HCT116 (cell line): ENCODE data around the gene RAB39A. TPM values are rescaled to one million over a fixed set of nuclear protein-coding genes. Genes with fewer than 3 reads are reported as not detected.
A peak's percentile ranks its signal among the peaks of the same experiment; 100 is the strongest.

Experiments
- ATAC-seq: fragments of 200-7000 bp; cut with Tn5 transposase; 2 replicates; pipeline ENCODE4 v1.9.1; 2020; ENCODE audit warnings: mild to moderate bottlenecking, moderate library complexity
- BruUV-seq: library from RNA; stranded (reverse); fragments of 400-500 nt; replicated peaks from 2 replicates; lab custom pipeline; 2021; lab: Mats Ljungman, UMichigan
- CTCF ChIA-PET: fragments of 300-600 bp; sonication (Branson Sonifier 250); formaldehyde crosslinking; loops from one replicate; lab custom pipeline; 2021; ENCODE audit warnings: antibody characterized with exemption; lab: Charles Lee
- POLR2A ChIA-PET: fragments of 300-600, 350-600 bp; sonication (Branson Sonifier 250); formaldehyde crosslinking; loops from one replicate; lab custom pipeline; 2021; ENCODE audit warnings: antibody characterized with exemption; lab: Charles Lee
- RAD21 ChIA-PET, 2 experiments: fragments of 300-600 bp; sonication (Branson Sonifier 250); formaldehyde crosslinking; loops; one replicate each; lab custom pipeline; 2023; ENCODE audit warnings: low total read pairs in 2 of 2; ENCODE audit not compliant: uncharacterized antibody in 2 of 2, unreplicated experiment in 2 of 2, low non-redundant PET in 1 of 2; lab: Charles Lee
- DNase-seq: peaks from one replicate; pipeline ENCODE4 v3.0.0-alpha.2; 2010; ENCODE audit warnings: low read depth, low spot score
- H2AFZ ChIP-seq: fragments of 200-600 bp; shearing (Covaris generic), sonication (generic); 2 replicates; pipeline ENCODE4 v1.6.1; 2017; ENCODE audit warnings: low read depth, mixed run types, mixed read lengths, antibody characterized with exemption, low read length; ENCODE audit not compliant: poor library complexity, severe bottlenecking
- H3K27ac ChIP-seq: 2 replicates; pipeline ENCODE4 v1.5.1; 2012; ENCODE audit warnings: low read depth, low read length
- H3K27me3 ChIP-seq: fragments of 200-600 bp; sonication (generic); 2 replicates; pipeline ENCODE4 v1.6.1; 2016; ENCODE audit warnings: mixed run types, low read length, mixed read lengths; ENCODE audit not compliant: insufficient read depth
- H3K36me3 ChIP-seq, 2 experiments: fragments of 200-500 bp in 1 of 2; fragments of 200-600 bp in 1 of 2; sonication (Bioruptor generic) in 1 of 2; sonication (generic) in 1 of 2; 2 replicates each; pipeline versions ENCODE4 v1.5.1 to v1.6.1; 2014 to 2016; ENCODE audit warnings: low read length in 2 of 2, inconsistent platforms in 1 of 2, mixed read lengths in 1 of 2, mixed run types in 1 of 2; ENCODE audit not compliant: insufficient read depth in 2 of 2, control insufficient read depth in 1 of 2
- H3K4me1 ChIP-seq, 2 experiments: fragments of 200-600 bp in 1 of 2; sonication (generic) in 1 of 2; 2 replicates each; pipeline versions ENCODE4 v1.5.1 to v1.6.1; 2012 to 2017; ENCODE audit warnings: low read length in 2 of 2, inconsistent platforms in 1 of 2, mild to moderate bottlenecking in 1 of 2, mixed read lengths in 1 of 2, mixed run types in 1 of 2, moderate library complexity in 1 of 2; ENCODE audit not compliant: insufficient read depth in 2 of 2, control insufficient read depth in 1 of 2
- H3K4me2 ChIP-seq: fragments of 200-600 bp; sonication (generic); 2 replicates; pipeline ENCODE4 v1.6.1; 2017; ENCODE audit warnings: mixed run types, low read length, mixed read lengths
- H3K4me3 ChIP-seq, 2 experiments: fragments of 200-600 bp in 1 of 2; sonication (generic) in 1 of 2; replicated peaks in 1 of 2; 2 replicates each; pipeline ENCODE4 v1.5.1; 2011 to 2016; ENCODE audit warnings: low read length in 2 of 2, control low read depth in 1 of 2, low read depth in 1 of 2, mild to moderate bottlenecking in 1 of 2, mixed read lengths in 1 of 2, mixed run types in 1 of 2
- H3K79me2 ChIP-seq: fragments of 200-600 bp; sonication (generic); 2 replicates; pipeline ENCODE4 v1.6.1; 2017; ENCODE audit warnings: mild to moderate bottlenecking, mixed run types, low read length, moderate library complexity, mixed read lengths; ENCODE audit not compliant: insufficient read depth
- H3K9ac ChIP-seq: fragments of 200-600 bp; sonication (generic); 2 replicates; pipeline ENCODE4 v1.6.1; 2016; ENCODE audit warnings: low read length, mixed read lengths
- H3K9me2 ChIP-seq: fragments of 200-600 bp; sonication (generic), shearing (Covaris generic); 2 replicates; pipeline ENCODE4 v1.6.1; 2017; ENCODE audit warnings: mixed run types, mild to moderate bottlenecking, moderate library complexity; ENCODE audit not compliant: insufficient read depth
- H3K9me3 ChIP-seq, 2 experiments: fragments of 200-500 bp in 1 of 2; fragments of 200-600 bp in 1 of 2; sonication (Bioruptor generic) in 1 of 2; sonication (generic) in 1 of 2; 2 replicates each; pipeline ENCODE4 v1.6.1; 2014 to 2017; ENCODE audit warnings: low read length in 2 of 2, mixed read lengths in 2 of 2, inconsistent platforms in 1 of 2, low read depth in 1 of 2, mild to moderate bottlenecking in 1 of 2, mixed run types in 1 of 2, moderate library complexity in 1 of 2; ENCODE audit not compliant: control insufficient read depth in 1 of 2, insufficient read depth in 1 of 2
- H4K20me1 ChIP-seq: fragments of 200-600 bp; sonication (generic), shearing (Covaris generic); 2 replicates; pipeline ENCODE4 v1.6.1; 2017; ENCODE audit warnings: mixed run types, mild to moderate bottlenecking, moderate library complexity; ENCODE audit not compliant: insufficient read depth
- CBX3 ChIP-seq: IDR thresholded peaks from 2 replicates; pipeline ENCODE4 v1.6.1; 2012; ENCODE audit warnings: low read depth
- CEBPB ChIP-seq: IDR thresholded peaks from 2 replicates; pipeline ENCODE4 v1.6.1; 2012; ENCODE audit warnings: low read depth
- EGR1 ChIP-seq: IDR thresholded peaks from 2 replicates; pipeline ENCODE4 v1.6.1; 2012; ENCODE audit warnings: low read depth
- ELF1 ChIP-seq: IDR thresholded peaks from 2 replicates; pipeline ENCODE4 v1.6.1; 2012; ENCODE audit warnings: low read depth, borderline replicate concordance
- EZH2 ChIP-seq: fragments of 200-600 bp; sonication (generic); IDR thresholded peaks from 2 replicates; pipeline ENCODE4 v1.6.1; 2017; ENCODE audit warnings: antibody characterized with exemption, mixed run types
- EZH2phosphoT487 ChIP-seq: fragments of 200-600 bp; IDR thresholded peaks from 2 replicates; pipeline ENCODE4 v1.6.1; 2018; ENCODE audit warnings: antibody characterized with exemption, borderline replicate concordance
- FOSL1 ChIP-seq: IDR thresholded peaks from 2 replicates; pipeline ENCODE4 v1.6.1; 2012; ENCODE audit warnings: low read depth
- JUND ChIP-seq: IDR thresholded peaks from 2 replicates; pipeline ENCODE4 v1.6.1; 2012
- POLR2A ChIP-seq: IDR thresholded peaks from 2 replicates; pipeline ENCODE4 v1.7.0; 2011; ENCODE audit warnings: borderline replicate concordance; ENCODE audit not compliant: insufficient read depth, insufficient read length; ENCODE audit errors: extremely low read depth
- RAD21 ChIP-seq: IDR thresholded peaks from 2 replicates; pipeline ENCODE4 v1.6.1; 2012; ENCODE audit warnings: low read depth, mild to moderate bottlenecking
- SIN3A ChIP-seq: IDR thresholded peaks from 2 replicates; pipeline ENCODE4 v1.6.1; 2012; ENCODE audit warnings: low read depth
- SP1 ChIP-seq: IDR thresholded peaks from 2 replicates; pipeline ENCODE4 v1.6.1; 2012; ENCODE audit warnings: low read depth
- SRF ChIP-seq: IDR thresholded peaks from 2 replicates; pipeline ENCODE4 v1.6.1; 2012; ENCODE audit warnings: low read depth
- TCF7L2 ChIP-seq: IDR thresholded peaks from 2 replicates; pipeline ENCODE4 v1.7.0; 2011; ENCODE audit warnings: borderline replicate concordance, inconsistent platforms; ENCODE audit not compliant: insufficient read depth, insufficient read length; ENCODE audit errors: extremely low read depth
- YY1 ChIP-seq: IDR thresholded peaks from 2 replicates; pipeline ENCODE4 v1.6.1; 2011; ENCODE audit warnings: low read length, low read depth, moderate library complexity, mild to moderate bottlenecking; ENCODE audit not compliant: insufficient replicate concordance; ENCODE audit errors: extremely low read depth
- ZFX ChIP-seq: fragments of 450-650 bp; IDR thresholded peaks from 2 replicates; pipeline ENCODE4 v1.6.1; 2017
- intact Hi-C: fragments of 100-400 bp; cut with micrococcal nuclease; formaldehyde crosslinking; loops from 2 replicates; pipeline ENCODE4 v1.10.0; 2022
- total RNA-seq: library from RNA; stranded (reverse); gene quantifications from one replicate; pipeline ENCODE4 v1.2.1, GENCODE V29; 2021; ENCODE audit not compliant: unreplicated experiment
- TF ChIP-seq, protein P1 (sequence below), 3 experiments: fragments of 200-600 bp in 1 of 3; sonication (generic) in 1 of 3; IDR thresholded peaks in 2 of 3; conservative IDR thresholded peaks in 1 of 3; 2 replicates each; pipeline ENCODE4 v1.5.1; 2012 to 2017; ENCODE audit warnings: low read depth in 2 of 3, low read length in 2 of 3, antibody characterized with exemption in 1 of 3, borderline replicate concordance in 1 of 3, control low read depth in 1 of 3, mild to moderate bottlenecking in 1 of 3, mixed read lengths in 1 of 3, mixed run types in 1 of 3, moderate library complexity in 1 of 3; ENCODE audit not compliant: insufficient read depth in 1 of 3
- TF ChIP-seq, protein P2 (sequence below): IDR thresholded peaks from 2 replicates; pipeline ENCODE4 v1.6.1; 2012
- TF ChIP-seq, protein P3 (sequence below): IDR thresholded peaks from 2 replicates; pipeline ENCODE4 v1.6.1; 2012

The RAB39A gene
- total RNA-seq, 1 experiment from 2014 or later = not detected

DNA sequence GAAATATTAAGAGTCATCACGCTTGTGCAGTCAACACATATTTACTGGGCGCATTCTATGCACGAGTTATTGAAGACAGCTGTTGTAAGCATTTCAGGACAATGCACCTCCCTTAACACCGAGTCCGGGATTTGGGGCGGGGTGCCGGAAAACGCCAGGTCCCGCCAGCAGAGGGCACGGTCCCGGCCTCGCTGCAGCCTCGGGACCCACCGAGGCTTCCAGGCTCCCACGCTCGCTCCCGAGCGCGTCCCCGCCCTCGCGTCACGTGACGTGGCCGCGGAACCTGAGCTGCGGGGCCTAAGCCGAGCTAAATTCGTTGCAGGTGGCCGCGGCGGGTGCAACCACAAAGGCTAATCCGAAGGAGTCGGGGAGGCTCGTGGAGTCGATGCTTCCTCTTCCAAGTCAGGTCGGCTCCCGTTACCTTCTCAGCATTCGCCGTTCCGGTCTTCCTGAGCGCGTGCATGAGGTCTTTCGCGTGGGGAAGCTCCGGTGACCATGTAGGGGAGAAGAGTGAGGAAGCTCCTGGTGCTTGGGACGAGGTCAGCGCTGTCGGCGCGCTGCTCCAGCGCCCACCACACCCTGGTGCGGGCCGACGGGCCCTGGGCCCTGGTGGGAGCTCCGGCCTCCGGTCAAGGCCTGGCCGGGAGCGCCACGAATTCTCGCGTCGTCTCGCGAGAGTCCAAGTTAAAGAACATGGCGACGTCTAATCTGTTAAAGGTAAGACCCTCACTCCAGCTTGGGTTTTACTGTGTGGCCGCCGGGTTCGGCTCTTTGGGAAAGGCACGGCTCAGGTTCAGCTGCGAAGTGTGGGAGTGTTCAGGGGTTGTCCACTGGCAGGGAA lies 80.6 kb downstream of the RAB39A start, which contains the start of gene CUL5 (continued):
- TF ChIP-seq CBX3 = peak; percentile 84; the same call in 1 of the 2 replicates
- TF ChIP-seq, protein P1, sequence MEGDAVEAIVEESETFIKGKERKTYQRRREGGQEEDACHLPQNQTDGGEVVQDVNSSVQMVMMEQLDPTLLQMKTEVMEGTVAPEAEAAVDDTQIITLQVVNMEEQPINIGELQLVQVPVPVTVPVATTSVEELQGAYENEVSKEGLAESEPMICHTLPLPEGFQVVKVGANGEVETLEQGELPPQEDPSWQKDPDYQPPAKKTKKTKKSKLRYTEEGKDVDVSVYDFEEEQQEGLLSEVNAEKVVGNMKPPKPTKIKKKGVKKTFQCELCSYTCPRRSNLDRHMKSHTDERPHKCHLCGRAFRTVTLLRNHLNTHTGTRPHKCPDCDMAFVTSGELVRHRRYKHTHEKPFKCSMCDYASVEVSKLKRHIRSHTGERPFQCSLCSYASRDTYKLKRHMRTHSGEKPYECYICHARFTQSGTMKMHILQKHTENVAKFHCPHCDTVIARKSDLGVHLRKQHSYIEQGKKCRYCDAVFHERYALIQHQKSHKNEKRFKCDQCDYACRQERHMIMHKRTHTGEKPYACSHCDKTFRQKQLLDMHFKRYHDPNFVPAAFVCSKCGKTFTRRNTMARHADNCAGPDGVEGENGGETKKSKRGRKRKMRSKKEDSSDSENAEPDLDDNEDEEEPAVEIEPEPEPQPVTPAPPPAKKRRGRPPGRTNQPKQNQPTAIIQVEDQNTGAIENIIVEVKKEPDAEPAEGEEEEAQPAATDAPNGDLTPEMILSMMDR (IDR thresholded peaks at IDR 0.05 in 2 of 3, conservative IDR thresholded peaks at IDR 0.05 in 1 of 3; ENCODE audit: borderline replicate concordance in 1 of 3, insufficient read depth in 1 of 3, low read depth in 2 of 3, low read length in 2 of 3) = peak; percentile 63 to 88 (median 83)

DNA sequence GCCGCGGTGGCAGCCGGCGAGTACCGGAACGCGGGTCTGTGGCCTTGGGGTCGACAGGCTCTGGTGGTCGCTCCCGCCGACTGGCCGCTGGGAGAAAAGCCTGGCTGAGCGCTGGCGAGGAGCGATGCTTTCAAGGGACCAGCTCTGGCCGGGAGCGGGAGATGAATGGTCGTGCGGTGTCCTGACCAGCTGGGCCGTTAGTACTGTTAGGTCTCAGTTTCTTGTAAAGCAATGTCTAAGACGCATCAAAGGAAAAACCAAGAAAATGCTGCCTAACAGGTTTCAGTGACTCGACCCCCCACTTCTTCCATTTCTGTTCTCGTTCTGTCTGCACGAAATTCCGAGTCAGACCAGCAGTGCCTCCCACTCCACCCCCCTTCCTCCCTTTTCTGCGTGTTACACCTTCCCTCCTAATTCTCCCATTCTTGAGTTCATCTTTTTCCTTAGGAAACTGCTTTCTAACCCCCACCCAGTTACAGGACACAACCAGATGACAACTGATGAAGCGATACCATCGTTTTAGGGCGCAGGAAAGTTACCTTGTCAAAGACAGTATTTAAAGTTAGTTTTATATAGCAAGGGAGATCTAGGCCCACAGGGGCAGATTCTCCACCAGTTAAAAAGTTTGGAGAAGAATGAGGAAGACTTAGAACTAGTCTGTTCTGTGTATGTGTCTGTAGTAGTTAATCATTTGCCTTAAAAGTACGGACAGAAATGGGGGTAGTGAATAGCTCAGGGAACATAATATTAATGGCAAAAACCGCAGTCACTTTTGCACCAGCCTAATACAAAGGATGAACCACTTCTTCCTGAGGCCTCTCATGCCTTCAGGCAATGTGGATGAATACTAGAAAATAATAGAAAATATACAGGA lies 81.5 kb downstream of the RAB39A start:
- BruUV-seq = TSS peak; percentile 52
- H2AFZ ChIP-seq = no peak overlapping the region
- peaks cover 59% of the 10 kb centered on the region for H3K79me2 ChIP-seq

More for the DNA sequence above, 81.5 kb downstream of the RAB39A start:
- Histone ChIP-seq H3K9ac (peak overlapping the region; percentile 97), H3K9me2 (no peaks in the 10 kb centered on the region), H3K9me3 (no peaks in the 10 kb centered on the region), H4K20me1 (no peaks in the 10 kb centered on the region), H3K4me2 (peak overlapping the region; percentile 80), H3K27ac (peak overlapping the region; percentile 92), H3K4me1 (peaks cover 2 to 18% of the 10 kb centered on the region in 2 experiments; a peak in 3 of 4 replicates), H3K4me3 (peak overlapping the region; percentile 93 to 94), H3K27me3 (no peaks in the 10 kb centered on the region), H3K36me3 (no peaks in the 10 kb centered on the region)
- DNase-seq (no peak), ATAC-seq (peak; percentile 12)
- RAD21 ChIA-PET = interaction anchor here in 1 of 2 experiments (0.6 kb wide), 1 partner anchor 465 kb away, joined by 4 read pairs; no protein-coding TSS in a partner anchor
- TF ChIP-seq EZH2 (no peak), POLR2A (no peak), ZFX (no peak), JUND (no peak), TCF7L2 (no peak), EZH2phosphoT487 (no peak), SP1 (no peak), CBX3 (no peak), CEBPB (no peak), FOSL1 (no peak), EGR1 (no peak), ELF1 (no peak), SIN3A (no peak), YY1 (no peak), SRF (no peak), RAD21 (no peak)
- TF ChIP-seq, protein P2, sequence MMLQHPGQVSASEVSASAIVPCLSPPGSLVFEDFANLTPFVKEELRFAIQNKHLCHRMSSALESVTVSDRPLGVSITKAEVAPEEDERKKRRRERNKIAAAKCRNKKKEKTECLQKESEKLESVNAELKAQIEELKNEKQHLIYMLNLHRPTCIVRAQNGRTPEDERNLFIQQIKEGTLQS = no peak
- TF ChIP-seq, protein P3, sequence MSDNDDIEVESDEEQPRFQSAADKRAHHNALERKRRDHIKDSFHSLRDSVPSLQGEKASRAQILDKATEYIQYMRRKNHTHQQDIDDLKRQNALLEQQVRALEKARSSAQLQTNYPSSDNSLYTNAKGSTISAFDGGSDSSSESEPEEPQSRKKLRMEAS = no peak
- POLR2A ChIA-PET = interaction anchor here (1.1 to 1.9 kb wide), 2 partner anchors 10 to 14 kb away, joined by 3 to 7 read pairs; no protein-coding TSS in a partner anchor
- intact Hi-C loops = loop anchor here (2.0 kb wide), 1 partner anchor 645 kb away; no protein-coding TSS in a partner anchor
- CTCF ChIA-PET = interaction anchor here (0.8 to 2.4 kb wide), 6 partner anchors 10 to 640 kb away, joined by 3 to 18 read pairs (median 6); no protein-coding TSS in a partner anchor
